Measurements from ENCODE around the gene FBXO46. TPM values are rescaled to one million over a fixed set of nuclear protein-coding genes. Genes with fewer than 3 reads are reported as not detected.

FBXO46 gene
- total RNA-seq, 1 experiment from 2014 or later: 40.1 TPM

DNA sequence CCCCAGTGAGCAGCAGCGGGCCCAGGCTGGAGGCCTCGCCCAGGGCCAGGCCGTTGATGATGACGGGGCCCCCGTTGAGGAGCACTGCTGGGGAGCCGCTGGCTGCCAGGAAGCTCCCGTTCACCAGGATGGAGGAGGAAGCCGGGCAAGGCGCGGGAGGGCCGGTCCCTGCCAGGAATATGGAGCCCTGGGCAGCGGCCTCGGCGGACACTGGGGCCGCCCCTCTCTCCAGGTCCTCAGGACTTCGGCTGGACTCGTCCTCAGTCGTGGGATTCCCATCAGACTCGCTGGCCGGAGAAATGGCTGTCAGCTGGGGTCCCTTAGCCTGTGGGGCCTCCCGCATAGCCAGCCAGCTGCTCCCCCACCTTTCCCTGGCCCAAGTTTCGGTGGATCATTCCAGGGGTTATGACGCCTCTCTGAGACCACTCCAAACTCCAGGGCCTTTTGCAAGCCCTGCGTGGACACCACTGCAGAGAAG lies 36.2 kb upstream of the FBXO46 start (continued):
- TF ChIP-seq, protein P1, sequence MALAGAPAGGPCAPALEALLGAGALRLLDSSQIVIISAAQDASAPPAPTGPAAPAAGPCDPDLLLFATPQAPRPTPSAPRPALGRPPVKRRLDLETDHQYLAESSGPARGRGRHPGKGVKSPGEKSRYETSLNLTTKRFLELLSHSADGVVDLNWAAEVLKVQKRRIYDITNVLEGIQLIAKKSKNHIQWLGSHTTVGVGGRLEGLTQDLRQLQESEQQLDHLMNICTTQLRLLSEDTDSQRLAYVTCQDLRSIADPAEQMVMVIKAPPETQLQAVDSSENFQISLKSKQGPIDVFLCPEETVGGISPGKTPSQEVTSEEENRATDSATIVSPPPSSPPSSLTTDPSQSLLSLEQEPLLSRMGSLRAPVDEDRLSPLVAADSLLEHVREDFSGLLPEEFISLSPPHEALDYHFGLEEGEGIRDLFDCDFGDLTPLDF (CRISPR knock-in tag; IDR thresholded peaks at IDR 0.05): no peak
- TF ChIP-seq ERG (CRISPR knock-in tag; IDR thresholded peaks at IDR 0.05) (no peak), JUN (CRISPR knock-in tag; IDR thresholded peaks at IDR 0.05) (no peak)

GRCh38 chr19:45766296-45766868 lies 35.7 kb upstream of the FBXO46 start:
- DNase-seq (ENCODE audit: low spot score): no peak
- Mint-ChIP-seq H3K4me3 (no peak overlapping the region), H3K27ac (no peak overlapping the region), H3K27me3 (ENCODE audit: low read depth) (no peaks in the 10 kb centered on the region), H3K9me3 (no peaks in the 10 kb centered on the region), H3K4me1 (peaks cover 22% of the 10 kb centered on the region), H3K36me3 (no peaks in the 10 kb centered on the region)
- ChIA-PET POLR2A (interaction anchor here (0.7 to 4.8 kb wide), 2 partner anchors 50 to 74 kb away, joined by 3 to 115 read pairs; partner anchors contain the start of gene QPCTL), CTCF (interaction anchor here (0.6 to 5.6 kb wide), 8 partner anchors 12 to 89 kb away, joined by 3 to 175 read pairs (median 6); partner anchors contain the start of genes DMPK, QPCTL and SNRPD2)
- ATAC-seq: no peak
- TF ChIP-seq, protein P2, sequence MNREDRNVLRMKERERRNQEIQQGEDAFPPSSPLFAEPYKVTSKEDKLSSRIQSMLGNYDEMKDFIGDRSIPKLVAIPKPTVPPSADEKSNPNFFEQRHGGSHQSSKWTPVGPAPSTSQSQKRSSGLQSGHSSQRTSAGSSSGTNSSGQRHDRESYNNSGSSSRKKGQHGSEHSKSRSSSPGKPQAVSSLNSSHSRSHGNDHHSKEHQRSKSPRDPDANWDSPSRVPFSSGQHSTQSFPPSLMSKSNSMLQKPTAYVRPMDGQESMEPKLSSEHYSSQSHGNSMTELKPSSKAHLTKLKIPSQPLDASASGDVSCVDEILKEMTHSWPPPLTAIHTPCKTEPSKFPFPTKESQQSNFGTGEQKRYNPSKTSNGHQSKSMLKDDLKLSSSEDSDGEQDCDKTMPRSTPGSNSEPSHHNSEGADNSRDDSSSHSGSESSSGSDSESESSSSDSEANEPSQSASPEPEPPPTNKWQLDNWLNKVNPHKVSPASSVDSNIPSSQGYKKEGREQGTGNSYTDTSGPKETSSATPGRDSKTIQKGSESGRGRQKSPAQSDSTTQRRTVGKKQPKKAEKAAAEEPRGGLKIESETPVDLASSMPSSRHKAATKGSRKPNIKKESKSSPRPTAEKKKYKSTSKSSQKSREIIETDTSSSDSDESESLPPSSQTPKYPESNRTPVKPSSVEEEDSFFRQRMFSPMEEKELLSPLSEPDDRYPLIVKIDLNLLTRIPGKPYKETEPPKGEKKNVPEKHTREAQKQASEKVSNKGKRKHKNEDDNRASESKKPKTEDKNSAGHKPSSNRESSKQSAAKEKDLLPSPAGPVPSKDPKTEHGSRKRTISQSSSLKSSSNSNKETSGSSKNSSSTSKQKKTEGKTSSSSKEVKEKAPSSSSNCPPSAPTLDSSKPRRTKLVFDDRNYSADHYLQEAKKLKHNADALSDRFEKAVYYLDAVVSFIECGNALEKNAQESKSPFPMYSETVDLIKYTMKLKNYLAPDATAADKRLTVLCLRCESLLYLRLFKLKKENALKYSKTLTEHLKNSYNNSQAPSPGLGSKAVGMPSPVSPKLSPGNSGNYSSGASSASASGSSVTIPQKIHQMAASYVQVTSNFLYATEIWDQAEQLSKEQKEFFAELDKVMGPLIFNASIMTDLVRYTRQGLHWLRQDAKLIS (CRISPR knock-in tag; IDR thresholded peaks at IDR 0.05; ENCODE audit: borderline replicate concordance): no peak
- TF ChIP-seq, protein P3, sequence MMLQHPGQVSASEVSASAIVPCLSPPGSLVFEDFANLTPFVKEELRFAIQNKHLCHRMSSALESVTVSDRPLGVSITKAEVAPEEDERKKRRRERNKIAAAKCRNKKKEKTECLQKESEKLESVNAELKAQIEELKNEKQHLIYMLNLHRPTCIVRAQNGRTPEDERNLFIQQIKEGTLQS (CRISPR knock-in tag; conservative IDR thresholded peaks at IDR 0.05): no peak
- TF ChIP-seq GRHL2 (CRISPR knock-in tag; IDR thresholded peaks at IDR 0.05; ENCODE audit: insufficient replicate concordance, severe bottlenecking): no peak
- TF ChIP-seq GABPB1 (CRISPR knock-in tag; IDR thresholded peaks at IDR 0.05): no peak
- TF ChIP-seq CREM (CRISPR knock-in tag; IDR thresholded peaks at IDR 0.05): no peak
- TF ChIP-seq, protein P4, sequence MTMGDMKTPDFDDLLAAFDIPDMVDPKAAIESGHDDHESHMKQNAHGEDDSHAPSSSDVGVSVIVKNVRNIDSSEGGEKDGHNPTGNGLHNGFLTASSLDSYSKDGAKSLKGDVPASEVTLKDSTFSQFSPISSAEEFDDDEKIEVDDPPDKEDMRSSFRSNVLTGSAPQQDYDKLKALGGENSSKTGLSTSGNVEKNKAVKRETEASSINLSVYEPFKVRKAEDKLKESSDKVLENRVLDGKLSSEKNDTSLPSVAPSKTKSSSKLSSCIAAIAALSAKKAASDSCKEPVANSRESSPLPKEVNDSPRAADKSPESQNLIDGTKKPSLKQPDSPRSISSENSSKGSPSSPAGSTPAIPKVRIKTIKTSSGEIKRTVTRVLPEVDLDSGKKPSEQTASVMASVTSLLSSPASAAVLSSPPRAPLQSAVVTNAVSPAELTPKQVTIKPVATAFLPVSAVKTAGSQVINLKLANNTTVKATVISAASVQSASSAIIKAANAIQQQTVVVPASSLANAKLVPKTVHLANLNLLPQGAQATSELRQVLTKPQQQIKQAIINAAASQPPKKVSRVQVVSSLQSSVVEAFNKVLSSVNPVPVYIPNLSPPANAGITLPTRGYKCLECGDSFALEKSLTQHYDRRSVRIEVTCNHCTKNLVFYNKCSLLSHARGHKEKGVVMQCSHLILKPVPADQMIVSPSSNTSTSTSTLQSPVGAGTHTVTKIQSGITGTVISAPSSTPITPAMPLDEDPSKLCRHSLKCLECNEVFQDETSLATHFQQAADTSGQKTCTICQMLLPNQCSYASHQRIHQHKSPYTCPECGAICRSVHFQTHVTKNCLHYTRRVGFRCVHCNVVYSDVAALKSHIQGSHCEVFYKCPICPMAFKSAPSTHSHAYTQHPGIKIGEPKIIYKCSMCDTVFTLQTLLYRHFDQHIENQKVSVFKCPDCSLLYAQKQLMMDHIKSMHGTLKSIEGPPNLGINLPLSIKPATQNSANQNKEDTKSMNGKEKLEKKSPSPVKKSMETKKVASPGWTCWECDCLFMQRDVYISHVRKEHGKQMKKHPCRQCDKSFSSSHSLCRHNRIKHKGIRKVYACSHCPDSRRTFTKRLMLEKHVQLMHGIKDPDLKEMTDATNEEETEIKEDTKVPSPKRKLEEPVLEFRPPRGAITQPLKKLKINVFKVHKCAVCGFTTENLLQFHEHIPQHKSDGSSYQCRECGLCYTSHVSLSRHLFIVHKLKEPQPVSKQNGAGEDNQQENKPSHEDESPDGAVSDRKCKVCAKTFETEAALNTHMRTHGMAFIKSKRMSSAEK (CRISPR knock-in tag; IDR thresholded peaks at IDR 0.05; ENCODE audit: borderline replicate concordance): no peak
- TF ChIP-seq HMGA2 (CRISPR knock-in tag; IDR thresholded peaks at IDR 0.05): no peak
- no peak for TF ChIP-seq NFE2L1 (CRISPR knock-in tag; IDR thresholded peaks at IDR 0.05)
- no peak for TF ChIP-seq FOXK1 (CRISPR knock-in tag; IDR thresholded peaks at IDR 0.05)
- TF ChIP-seq TEAD4 (CRISPR knock-in tag; IDR thresholded peaks at IDR 0.05): no peak
- no peak for TF ChIP-seq ERG (CRISPR knock-in tag; IDR thresholded peaks at IDR 0.05)
- TF ChIP-seq TCF7 (CRISPR knock-in tag; IDR thresholded peaks at IDR 0.05; ENCODE audit: low read depth): no peak
- TF ChIP-seq PRRX2 (CRISPR knock-in tag; IDR thresholded peaks at IDR 0.05): no peak
- TF ChIP-seq IRF2 (CRISPR knock-in tag; IDR thresholded peaks at IDR 0.05; ENCODE audit: borderline replicate concordance, low read depth): no peak
- no peak for TF ChIP-seq ZNF232 (CRISPR knock-in tag; IDR thresholded peaks at IDR 0.05)
- TF ChIP-seq ZNF425 (CRISPR knock-in tag; conservative IDR thresholded peaks at IDR 0.05): no peak
- TF ChIP-seq MLX (CRISPR knock-in tag; IDR thresholded peaks at IDR 0.05): no peak
- no peak for TF ChIP-seq CBFB (CRISPR knock-in tag; IDR thresholded peaks at IDR 0.05; ENCODE audit: low read depth)
